SU-DHL-6 (cell line): ENCODE results near the gene TBC1D16.

ENCODE experiments used
- H2AFZ ChIP-seq: fragments of 200-600 bp; sonication (generic); 2 replicates; pipeline ENCODE4 v1.6.1; 2014; ENCODE audit warnings: low read depth, mild to moderate bottlenecking, moderate library complexity, mixed read lengths, antibody characterized with exemption, low read length; ENCODE audit not compliant: severe bottlenecking
- H3F3A ChIP-seq: fragments of 200-600 bp; shearing (Covaris generic); 2 replicates; pipeline ENCODE4 v1.6.0; 2016; ENCODE audit warnings: antibody characterized with exemption, mild to moderate bottlenecking; ENCODE audit not compliant: insufficient read depth
- H3K27ac ChIP-seq: fragments of 200-600 bp; sonication (generic); 2 replicates; pipeline ENCODE4 v1.5.1; 2016; ENCODE audit warnings: low read depth, mild to moderate bottlenecking, low read length, moderate library complexity, mixed read lengths
- H3K27me3 ChIP-seq: fragments of 200-600 bp; sonication (generic), shearing (Covaris generic); 2 replicates; pipeline ENCODE4 v1.6.0; 2014; ENCODE audit warnings: mild to moderate bottlenecking, low read length
- H3K36me3 ChIP-seq: fragments of 200-600 bp; sonication (generic); 2 replicates; pipeline ENCODE4 v1.6.1; 2014; ENCODE audit warnings: mild to moderate bottlenecking, low read length, mixed read lengths
- H3K4me2 ChIP-seq: fragments of 300-600, 200-600 bp; shearing (Covaris generic), sonication (generic); 2 replicates; pipeline ENCODE4 v1.6.0; 2014; ENCODE audit warnings: low read length, low read depth, mild to moderate bottlenecking; ENCODE audit not compliant: poor library complexity, severe bottlenecking
- H3K4me3 ChIP-seq: fragments of 200-600 bp; sonication (generic); 2 replicates; pipeline ENCODE4 v1.5.1; 2014; ENCODE audit warnings: antibody characterized with exemption, low read length, mild to moderate bottlenecking, mixed read lengths; ENCODE audit not compliant: insufficient read depth, poor library complexity, severe bottlenecking
- H3K79me2 ChIP-seq: fragments of 200-600 bp; sonication (generic); 2 replicates; pipeline ENCODE4 v1.6.1; 2014; ENCODE audit warnings: mild to moderate bottlenecking, low read length, moderate library complexity; ENCODE audit not compliant: insufficient read depth
- H3K9ac ChIP-seq: fragments of 200-600 bp; sonication (generic); 2 replicates; pipeline ENCODE4 v1.7.0; 2014; ENCODE audit warnings: mild to moderate bottlenecking, low read length
- H3K9me2 ChIP-seq: fragments of 200-600 bp; sonication (generic); replicated peaks from 2 replicates; pipeline ENCODE4 v1.6.1; 2014; ENCODE audit warnings: low read length; ENCODE audit not compliant: insufficient read depth
- H3K9me3 ChIP-seq: fragments of 200-600 bp; sonication (generic); 2 replicates; pipeline ENCODE4 v1.6.1; 2014; ENCODE audit warnings: low read length, mixed read lengths; ENCODE audit not compliant: insufficient read depth
- H4K20me1 ChIP-seq: fragments of 200-600 bp; sonication (generic); 2 replicates; pipeline ENCODE4 v1.6.1; 2014; ENCODE audit warnings: low read depth, mild to moderate bottlenecking, antibody characterized with exemption, low read length, moderate library complexity, mixed read lengths
- CTCF ChIP-seq: fragments of 200-600 bp; sonication (generic); IDR thresholded peaks from one replicate; pipeline ENCODE4 v1.5.1; 2017; ENCODE audit warnings: antibody characterized with exemption, mild to moderate bottlenecking, low read length, moderate library complexity; ENCODE audit not compliant: insufficient read depth, poor library complexity, severe bottlenecking
- EZH2phosphoT487 ChIP-seq: fragments of 200-600 bp; sonication (generic), shearing (Covaris generic); conservative IDR thresholded peaks from 2 replicates; pipeline ENCODE4 v1.6.1; 2018; ENCODE audit warnings: mild to moderate bottlenecking, antibody characterized with exemption, low read length, moderate library complexity, mixed read lengths

TBC1D16 gene

GRCh38 chr17:80053102-80053501 lies 17.4 kb upstream of the TBC1D16 start:
- H3K79me2 ChIP-seq = no peaks in the 10 kb centered on the region
- no peaks in the 10 kb centered on the region for H3K9me3 ChIP-seq
- no peak overlapping the region for H3K4me2 ChIP-seq
- TF ChIP-seq EZH2phosphoT487 (no peak), CTCF (no peak)
- no peak overlapping the region for H3K9ac ChIP-seq
- no peaks in the 10 kb centered on the region for H3K9me2 ChIP-seq
- H3F3A ChIP-seq = no peaks in the 10 kb centered on the region
- no peaks in the 10 kb centered on the region for H3K27me3 ChIP-seq
- H3K4me3 ChIP-seq = no peak overlapping the region
- no peaks in the 10 kb centered on the region for H4K20me1 ChIP-seq
- H3K27ac ChIP-seq = no peak overlapping the region
- H2AFZ ChIP-seq = no peak overlapping the region
- no peaks in the 10 kb centered on the region for H3K36me3 ChIP-seq

- H3F3A ChIP-seq = no peaks in the 10 kb centered on the region
- H3K36me3 ChIP-seq = no peaks in the 10 kb centered on the region
- H3K9me2 ChIP-seq = no peaks in the 10 kb centered on the region
- TF ChIP-seq EZH2phosphoT487 = no peak
- no peak for TF ChIP-seq CTCF
- H4K20me1 ChIP-seq = no peaks in the 10 kb centered on the region
- no peak overlapping the region for H3K4me2 ChIP-seq
- H3K27ac ChIP-seq = no peak overlapping the region
- no peaks in the 10 kb centered on the region for H3K79me2 ChIP-seq
- no peak overlapping the region for H3K9ac ChIP-seq
- H3K27me3 ChIP-seq = no peaks in the 10 kb centered on the region
- no peak overlapping the region for H2AFZ ChIP-seq
- H3K9me3 ChIP-seq = no peaks in the 10 kb centered on the region
- H3K4me3 ChIP-seq = no peak overlapping the region
Observed at GRCh38 chr17:80051681-80052080, 16.0 kb upstream of the TBC1D16 start.

GRCh38 chr17:80050706-80051105 lies 15.0 kb upstream of the TBC1D16 start:
- Histone ChIP-seq H3F3A (no peaks in the 10 kb centered on the region), H2AFZ (no peak overlapping the region), H3K4me2 (no peak overlapping the region), H3K36me3 (no peaks in the 10 kb centered on the region), H3K4me3 (no peak overlapping the region), H4K20me1 (no peaks in the 10 kb centered on the region), H3K79me2 (no peaks in the 10 kb centered on the region), H3K9me3 (no peaks in the 10 kb centered on the region), H3K9ac (no peak overlapping the region), H3K27ac (no peak overlapping the region), H3K9me2 (no peaks in the 10 kb centered on the region), H3K27me3 (no peaks in the 10 kb centered on the region)
- TF ChIP-seq CTCF = no peak
- no peak for TF ChIP-seq EZH2phosphoT487
